Peyer's patch (tissue), 4 donors: Measurements from ENCODE around the gene TSPAN7.

Source experiments
- POLR2A ChIP-seq, 2 donors: fragments of 450-650 bp; IDR thresholded peaks; one replicate each; pipeline ENCODE4 v1.5.1; 2017; ENCODE audit warnings: antibody characterized with exemption in 2 of 2, mild to moderate bottlenecking in 2 of 2, moderate library complexity in 2 of 2
- TF ChIP-seq, protein P1 (sequence below), 6 experiments: fragments of 450-650 bp in 4 of 6; fragments of 200-600 bp in 2 of 6; sonication (generic) in 1 of 6; IDR thresholded peaks; one replicate each; pipeline ENCODE4 v1.5.1; 2017 to 2019; ENCODE audit warnings: antibody characterized with exemption in 6 of 6, mild to moderate bottlenecking in 3 of 6, moderate library complexity in 1 of 6

DNA sequence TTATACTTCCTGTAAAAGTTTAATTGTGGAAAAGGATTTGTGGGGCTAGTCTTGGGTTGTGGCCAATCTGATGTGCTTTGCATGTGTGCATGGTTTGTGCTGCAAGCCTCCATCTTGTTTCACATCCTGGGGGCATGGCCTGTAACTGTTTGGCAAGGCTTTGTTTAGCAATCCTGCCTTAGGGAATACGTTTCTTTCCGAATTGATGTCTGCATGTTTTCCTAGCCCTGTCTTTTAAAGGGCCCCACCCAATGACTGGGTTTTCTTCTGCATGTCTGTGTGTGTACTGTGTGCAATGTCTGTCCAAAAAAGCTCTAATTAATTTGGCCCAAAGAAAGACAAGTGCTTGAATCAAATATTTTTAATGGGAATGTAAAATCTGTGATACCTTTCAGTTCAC lies 165.3 kb downstream of the TSPAN7 start:
- TF ChIP-seq, protein P1, sequence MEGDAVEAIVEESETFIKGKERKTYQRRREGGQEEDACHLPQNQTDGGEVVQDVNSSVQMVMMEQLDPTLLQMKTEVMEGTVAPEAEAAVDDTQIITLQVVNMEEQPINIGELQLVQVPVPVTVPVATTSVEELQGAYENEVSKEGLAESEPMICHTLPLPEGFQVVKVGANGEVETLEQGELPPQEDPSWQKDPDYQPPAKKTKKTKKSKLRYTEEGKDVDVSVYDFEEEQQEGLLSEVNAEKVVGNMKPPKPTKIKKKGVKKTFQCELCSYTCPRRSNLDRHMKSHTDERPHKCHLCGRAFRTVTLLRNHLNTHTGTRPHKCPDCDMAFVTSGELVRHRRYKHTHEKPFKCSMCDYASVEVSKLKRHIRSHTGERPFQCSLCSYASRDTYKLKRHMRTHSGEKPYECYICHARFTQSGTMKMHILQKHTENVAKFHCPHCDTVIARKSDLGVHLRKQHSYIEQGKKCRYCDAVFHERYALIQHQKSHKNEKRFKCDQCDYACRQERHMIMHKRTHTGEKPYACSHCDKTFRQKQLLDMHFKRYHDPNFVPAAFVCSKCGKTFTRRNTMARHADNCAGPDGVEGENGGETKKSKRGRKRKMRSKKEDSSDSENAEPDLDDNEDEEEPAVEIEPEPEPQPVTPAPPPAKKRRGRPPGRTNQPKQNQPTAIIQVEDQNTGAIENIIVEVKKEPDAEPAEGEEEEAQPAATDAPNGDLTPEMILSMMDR (IDR thresholded peaks at IDR 0.05): no peak
- TF ChIP-seq POLR2A (IDR thresholded peaks at IDR 0.05): no peak
